MM.1S (cell line): ENCODE results near the gene PRDM11.

ENCODE experiments used
- DNase-seq: peaks from one replicate; pipeline ENCODE4 v3.0.0-alpha.2; 2015
- H2AFZ ChIP-seq: fragments of 300-600 bp; sonication (generic); 2 replicates; pipeline ENCODE4 v1.6.0; 2016; ENCODE audit warnings: antibody characterized with exemption, low read length
- H3F3A ChIP-seq: fragments of 300-600 bp; sonication (generic); 2 replicates; pipeline ENCODE4 v1.6.1; 2016; ENCODE audit warnings: mild to moderate bottlenecking, antibody characterized with exemption, low read length, moderate library complexity, mixed read lengths; ENCODE audit not compliant: insufficient read depth
- H3K27ac ChIP-seq: fragments of 300-600 bp; sonication (generic); 2 replicates; pipeline ENCODE4 v1.5.1; 2016; ENCODE audit warnings: mild to moderate bottlenecking, low read length
- H3K27me3 ChIP-seq: fragments of 300-600 bp; sonication (generic); replicated peaks from 2 replicates; pipeline ENCODE4 v1.6.0; 2016; ENCODE audit warnings: low read length; ENCODE audit not compliant: insufficient read depth
- H3K36me3 ChIP-seq: fragments of 300-600 bp; sonication (generic); replicated peaks from 2 replicates; pipeline ENCODE4 v1.6.1; 2016; ENCODE audit warnings: mild to moderate bottlenecking, low read length, mixed read lengths; ENCODE audit not compliant: insufficient read depth
- H3K4me1 ChIP-seq: fragments of 300-600 bp; sonication (generic); 2 replicates; pipeline ENCODE4 v1.6.1; 2016; ENCODE audit warnings: low read length, mixed read lengths
- H3K4me2 ChIP-seq: fragments of 300-600 bp; sonication (generic); 2 replicates; pipeline ENCODE4 v1.6.0; 2016; ENCODE audit warnings: low read depth, low read length
- H3K4me3 ChIP-seq: fragments of 300-600 bp; sonication (generic); 2 replicates; pipeline ENCODE4 v1.5.1; 2016; ENCODE audit warnings: low read length, mixed read lengths
- H3K79me2 ChIP-seq: fragments of 300-600 bp; sonication (generic); 2 replicates; pipeline ENCODE4 v1.6.1; 2016; ENCODE audit warnings: mixed run types, low read length, mixed read lengths
- H3K9ac ChIP-seq: fragments of 300-600 bp; sonication (generic); 2 replicates; pipeline ENCODE4 v1.6.1; 2016; ENCODE audit warnings: low read length, mixed read lengths
- H3K9me2 ChIP-seq: fragments of 300-600 bp; sonication (generic); replicated peaks from 2 replicates; pipeline ENCODE4 v1.6.1; 2016; ENCODE audit warnings: mild to moderate bottlenecking, low read length, mixed read lengths; ENCODE audit not compliant: insufficient read depth
- H3K9me3 ChIP-seq: fragments of 300-600 bp; sonication (generic); replicated peaks from 2 replicates; pipeline ENCODE4 v1.6.1; 2016; ENCODE audit warnings: mild to moderate bottlenecking, low read length, mixed read lengths; ENCODE audit not compliant: insufficient read depth
- H4K20me1 ChIP-seq: fragments of 300-600 bp; sonication (generic); 2 replicates; pipeline ENCODE4 v1.6.1; 2016; ENCODE audit warnings: mild to moderate bottlenecking, low read length, moderate library complexity, mixed read lengths; ENCODE audit not compliant: insufficient read depth
- EZH2 ChIP-seq: fragments of 300-600 bp; sonication (generic); optimal IDR thresholded peaks from 2 replicates; pipeline ENCODE3; 2017; ENCODE audit warnings: low read depth, mild to moderate bottlenecking, antibody characterized with exemption, low read length, mixed read lengths
- EZH2phosphoT487 ChIP-seq: fragments of 300-600 bp; sonication (generic); IDR thresholded peaks from 2 replicates; pipeline ENCODE4 v1.6.1; 2018; ENCODE audit warnings: antibody characterized with exemption, low read length
- TF ChIP-seq, protein P1 (sequence below): fragments of 300-600 bp; sonication (generic); IDR thresholded peaks from 2 replicates; pipeline ENCODE4 v1.5.1; 2016; ENCODE audit warnings: antibody characterized with exemption, low read length, mixed read lengths

PRDM11 gene

DNA sequence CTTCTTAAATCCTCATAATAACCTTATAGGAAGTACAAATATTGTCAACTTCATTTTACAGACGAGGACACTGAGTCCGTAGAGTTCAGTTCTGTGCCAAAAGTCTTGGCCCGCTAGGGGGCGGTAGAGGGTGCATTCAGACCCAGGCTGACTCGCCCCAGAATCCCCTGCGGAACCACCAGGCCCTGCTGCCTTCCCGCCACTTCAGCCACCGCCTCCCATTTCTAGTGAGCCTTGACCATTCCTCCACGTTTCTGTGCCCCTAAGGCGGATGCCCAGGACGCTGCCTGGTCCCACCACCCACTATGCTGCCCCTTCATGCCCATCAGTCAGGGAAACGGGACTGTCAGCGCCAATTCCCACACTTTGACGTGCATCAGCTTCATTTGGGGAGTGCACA, 120.6 kb downstream of the PRDM11 start:
- Histone ChIP-seq H3K36me3 (no peaks in the 10 kb centered on the region), H3K9me2 (no peaks in the 10 kb centered on the region), H3K27ac (no peak overlapping the region), H3F3A (no peaks in the 10 kb centered on the region), H2AFZ (no peak overlapping the region), H3K27me3 (no peaks in the 10 kb centered on the region), H4K20me1 (no peaks in the 10 kb centered on the region), H3K9me3 (no peaks in the 10 kb centered on the region), H3K4me3 (no peak overlapping the region), H3K4me1 (no peaks in the 10 kb centered on the region), H3K79me2 (no peaks in the 10 kb centered on the region), H3K9ac (no peak overlapping the region), H3K4me2 (no peak overlapping the region)
- no peak for DNase-seq
- TF ChIP-seq EZH2 (no peak), EZH2phosphoT487 (no peak)
- TF ChIP-seq, protein P1, sequence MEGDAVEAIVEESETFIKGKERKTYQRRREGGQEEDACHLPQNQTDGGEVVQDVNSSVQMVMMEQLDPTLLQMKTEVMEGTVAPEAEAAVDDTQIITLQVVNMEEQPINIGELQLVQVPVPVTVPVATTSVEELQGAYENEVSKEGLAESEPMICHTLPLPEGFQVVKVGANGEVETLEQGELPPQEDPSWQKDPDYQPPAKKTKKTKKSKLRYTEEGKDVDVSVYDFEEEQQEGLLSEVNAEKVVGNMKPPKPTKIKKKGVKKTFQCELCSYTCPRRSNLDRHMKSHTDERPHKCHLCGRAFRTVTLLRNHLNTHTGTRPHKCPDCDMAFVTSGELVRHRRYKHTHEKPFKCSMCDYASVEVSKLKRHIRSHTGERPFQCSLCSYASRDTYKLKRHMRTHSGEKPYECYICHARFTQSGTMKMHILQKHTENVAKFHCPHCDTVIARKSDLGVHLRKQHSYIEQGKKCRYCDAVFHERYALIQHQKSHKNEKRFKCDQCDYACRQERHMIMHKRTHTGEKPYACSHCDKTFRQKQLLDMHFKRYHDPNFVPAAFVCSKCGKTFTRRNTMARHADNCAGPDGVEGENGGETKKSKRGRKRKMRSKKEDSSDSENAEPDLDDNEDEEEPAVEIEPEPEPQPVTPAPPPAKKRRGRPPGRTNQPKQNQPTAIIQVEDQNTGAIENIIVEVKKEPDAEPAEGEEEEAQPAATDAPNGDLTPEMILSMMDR, result peak; percentile 56

DNA sequence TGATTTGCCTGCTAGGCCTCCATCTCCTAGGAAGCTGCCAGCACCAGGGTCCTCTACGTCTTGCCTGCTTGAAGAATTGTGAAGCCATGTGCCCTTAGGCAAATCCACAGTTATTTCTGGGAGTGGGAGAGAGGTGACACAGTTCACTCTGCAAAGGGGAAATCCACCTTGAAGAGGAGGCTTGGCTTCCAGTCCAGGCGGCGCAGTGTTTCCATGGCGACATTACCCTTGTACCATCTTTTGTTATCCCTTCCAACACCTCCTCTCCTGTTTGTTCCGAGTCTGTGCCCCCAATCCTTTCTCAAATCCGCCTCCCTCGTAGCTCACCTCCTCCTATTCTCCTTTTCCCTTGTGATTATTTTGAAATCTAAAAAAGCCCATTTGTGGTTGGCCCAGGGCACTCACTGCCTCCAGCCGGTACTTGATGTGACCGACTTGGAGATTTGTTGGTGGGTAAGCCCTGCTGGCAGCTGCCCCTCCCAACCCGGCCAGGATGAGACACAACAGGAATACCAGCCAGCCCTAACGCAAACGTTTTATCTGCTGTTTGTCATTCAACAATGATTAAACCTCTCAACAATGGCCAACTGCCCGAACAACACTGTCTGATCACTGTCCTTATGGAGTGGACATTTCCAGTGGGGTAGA, 121.3 kb downstream of the PRDM11 start:
- no peak for DNase-seq
- Histone ChIP-seq H2AFZ (no peak overlapping the region), H3K9me3 (no peaks in the 10 kb centered on the region), H3K4me2 (no peak overlapping the region), H3K4me3 (no peak overlapping the region), H4K20me1 (no peaks in the 10 kb centered on the region), H3K9ac (no peak overlapping the region), H3K4me1 (no peaks in the 10 kb centered on the region), H3K36me3 (no peaks in the 10 kb centered on the region), H3K79me2 (no peaks in the 10 kb centered on the region), H3K9me2 (no peaks in the 10 kb centered on the region), H3K27ac (no peak overlapping the region), H3F3A (no peaks in the 10 kb centered on the region), H3K27me3 (no peaks in the 10 kb centered on the region)
- TF ChIP-seq EZH2 (no peak), EZH2phosphoT487 (no peak)
- TF ChIP-seq, protein P1, result no peak

DNA sequence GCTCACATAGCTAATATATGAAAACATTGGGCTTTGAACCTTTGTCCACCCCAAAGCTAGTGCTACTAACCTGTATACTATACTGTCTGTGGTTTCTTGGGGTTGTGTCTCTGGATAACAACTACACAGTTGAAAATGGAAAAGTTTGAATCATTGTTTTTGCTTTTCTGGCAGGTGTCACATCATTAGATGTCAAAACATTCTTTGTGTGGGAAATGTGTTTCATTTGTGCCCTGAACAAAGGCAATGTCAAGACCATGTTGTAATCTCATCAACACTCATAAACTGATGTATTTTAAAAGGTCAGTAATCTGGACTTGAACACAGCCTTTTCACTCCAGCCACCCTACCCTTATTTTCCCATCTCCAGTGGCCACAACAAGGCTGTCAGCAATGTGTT, 123.2 kb downstream of the PRDM11 start:
- no peaks in the 10 kb centered on the region for H3K4me1 ChIP-seq
- TF ChIP-seq EZH2 (no peak), EZH2phosphoT487 (no peak)
- TF ChIP-seq, protein P1, result no peak
- H3K4me3 ChIP-seq, result no peak overlapping the region
- H3K9me3 ChIP-seq, result no peaks in the 10 kb centered on the region
- no peaks in the 10 kb centered on the region for H3K27me3 ChIP-seq
- H3K9me2 ChIP-seq, result no peaks in the 10 kb centered on the region
- H3K36me3 ChIP-seq, result no peaks in the 10 kb centered on the region
- H3K27ac ChIP-seq, result no peak overlapping the region
- H4K20me1 ChIP-seq, result no peaks in the 10 kb centered on the region
- H2AFZ ChIP-seq, result no peak overlapping the region
- no peak overlapping the region for H3K4me2 ChIP-seq
- no peaks in the 10 kb centered on the region for H3F3A ChIP-seq
- DNase-seq, result no peak
- no peaks in the 10 kb centered on the region for H3K79me2 ChIP-seq
- H3K9ac ChIP-seq, result no peak overlapping the region
